ENCODE data around the gene GAD1. TPM values are rescaled to one million over a fixed set of nuclear protein-coding genes. Genes with fewer than 3 reads are reported as not detected.

The GAD1 gene
- total RNA-seq = not detected
- polyA plus RNA-seq = not detected
- 0 to 0.84 (median 0.09) reads per million in 6 experiments for total RNA-seq

DNA sequence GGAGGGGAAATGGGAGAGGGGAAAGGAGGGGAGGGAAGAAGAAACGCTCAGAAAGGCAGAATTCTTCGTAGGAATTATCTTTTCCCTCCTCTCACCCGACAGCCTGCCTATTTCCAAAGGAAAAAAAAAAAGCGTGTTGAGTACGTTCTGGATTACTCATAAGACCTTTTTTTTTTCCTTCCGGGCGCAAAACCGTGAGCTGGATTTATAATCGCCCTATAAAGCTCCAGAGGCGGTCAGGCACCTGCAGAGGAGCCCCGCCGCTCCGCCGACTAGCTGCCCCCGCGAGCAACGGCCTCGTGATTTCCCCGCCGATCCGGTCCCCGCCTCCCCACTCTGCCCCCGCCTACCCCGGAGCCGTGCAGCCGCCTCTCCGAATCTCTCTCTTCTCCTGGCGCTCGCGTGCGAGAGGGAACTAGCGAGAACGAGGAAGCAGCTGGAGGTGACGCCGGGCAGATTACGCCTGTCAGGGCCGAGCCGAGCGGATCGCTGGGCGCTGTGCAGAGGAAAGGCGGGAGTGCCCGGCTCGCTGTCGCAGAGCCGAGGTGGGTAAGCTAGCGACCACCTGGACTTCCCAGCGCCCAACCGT is at the start of gene GAD1:
Gene GAD1, plus strand, starts transcription at position 384 of the 589 bp plus-strand sequence. CDS start 1,705 bp downstream, outside the sequence.
- Mint-ChIP-seq H3K4me1 (peaks cover 26 to 67% (median 66%) of the 10 kb centered on the region in 4 donors), H3K9me3 (no peaks in the 10 kb centered on the region), H3K27ac (no peak within 1 kb of the TSS), H3K36me3 (peaks cover 0 to 2% (median 0%) of the 10 kb centered on the region in 3 donors), H3K4me3 (peak within 1 kb of the TSS; percentile 70 to 85 (median 78)), H3K27me3 (peaks cover 37 to 86% (median 67%) of the 10 kb centered on the region in 5 donors)
- ATAC-seq = peak; percentile 33 to 46
- POLR2A ChIA-PET = no interaction called here
- peak in 5 of 10 donors; percentile 28 to 42 (median 33) for DNase-seq

DNA sequence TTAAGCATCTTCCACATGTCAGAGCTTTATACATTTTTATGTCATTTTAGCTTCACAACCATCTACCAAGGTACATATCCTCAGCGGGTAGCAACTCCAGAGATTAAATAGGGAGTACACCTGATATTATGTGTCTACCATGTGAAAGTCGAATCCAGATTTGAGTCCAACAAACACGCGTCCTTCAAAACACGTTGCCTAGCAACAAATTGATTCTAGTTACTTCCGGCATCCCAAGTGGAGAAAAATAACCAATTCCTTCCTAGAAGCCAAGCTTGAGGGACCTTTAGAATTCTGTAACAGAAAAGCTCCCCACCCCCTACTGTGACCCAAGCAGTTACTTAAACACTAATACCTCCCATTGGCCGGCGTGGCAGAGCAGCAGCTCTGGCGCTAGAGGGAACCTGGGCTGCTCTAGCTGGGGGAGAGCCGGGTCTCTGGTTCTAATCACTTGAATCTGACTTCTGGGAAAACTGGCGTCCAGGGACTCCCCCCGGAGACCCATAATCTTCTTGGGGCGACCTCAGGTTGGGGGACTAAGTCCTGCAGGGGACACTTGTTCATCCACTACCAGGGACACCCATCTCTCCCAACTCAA is 46.6 kb upstream of the GAD1 start, which contains the start of gene ERICH2:
Gene ERICH2, plus strand, starts transcription at position 371 of the 598 bp plus-strand sequence. CDS start 304 bp downstream, outside the sequence.
- ATAC-seq = peak; percentile 56 to 58
- Mint-ChIP-seq H3K9me3 (no peaks in the 10 kb centered on the region), H3K27me3 (peaks cover 0 to 17% (median 4%) of the 10 kb centered on the region in 5 donors), H3K4me1 (peaks cover 1 to 20% (median 16%) of the 10 kb centered on the region in 4 donors), H3K4me3 (peak within 1 kb of the TSS; percentile 80 to 92 (median 86)), H3K27ac (peak within 1 kb of the TSS in 6 of 10 donors; percentile 34 to 87 (median 69)), H3K36me3 (no peaks in the 10 kb centered on the region)
- DNase-seq = peak in 6 of 10 donors; percentile 3 to 65 (median 24)
- POLR2A ChIA-PET = interaction anchor here (0.8 kb wide), 1 partner anchor 262 kb away, joined by 4 read pairs; no protein-coding TSS in a partner anchor

DNA sequence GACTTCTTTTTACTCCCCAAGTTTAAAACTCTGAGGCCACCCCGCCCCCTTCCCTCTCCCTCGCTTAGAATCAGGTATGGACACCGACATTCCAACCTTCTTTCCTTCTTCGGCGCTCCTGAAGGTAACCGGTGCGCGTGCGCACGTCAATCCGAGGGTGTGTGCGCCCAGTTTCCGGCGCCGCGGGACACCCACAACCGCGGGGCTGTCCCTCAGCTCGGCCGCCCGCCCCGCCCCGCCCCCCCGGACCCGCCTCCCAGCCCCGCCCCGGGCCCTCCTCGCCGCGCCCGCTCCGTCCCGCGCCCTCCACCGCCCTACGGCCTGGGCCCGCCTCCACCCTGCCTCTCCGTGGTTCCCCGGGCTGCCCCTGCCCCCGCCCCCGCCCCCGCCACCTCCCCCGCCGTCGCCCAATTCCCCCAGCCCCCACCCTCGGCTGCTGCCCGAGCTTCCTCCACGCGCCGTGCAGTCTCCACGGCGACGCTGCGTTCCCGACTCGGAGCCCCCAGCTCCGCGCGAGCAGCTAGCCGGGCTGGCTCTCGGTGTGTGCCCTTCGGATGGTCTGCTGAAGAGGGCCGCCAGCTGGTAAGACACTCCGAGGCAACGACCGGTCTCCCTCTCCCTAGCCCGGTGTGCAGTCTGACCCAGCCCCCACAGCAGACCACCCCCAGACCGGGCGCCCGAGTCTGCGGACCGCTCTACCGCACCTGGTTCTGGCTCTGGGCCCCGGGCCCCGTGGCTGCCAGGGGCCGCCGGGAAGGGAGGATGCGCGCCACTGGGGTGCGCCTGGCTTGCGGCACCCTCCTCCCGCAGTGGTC is 45.9 kb upstream of the GAD1 start:
- Mint-ChIP-seq H3K27me3 (peaks cover 0 to 19% (median 6%) of the 10 kb centered on the region in 5 donors), H3K4me1 (peaks cover 1 to 20% (median 16%) of the 10 kb centered on the region in 4 donors), H3K27ac (peak overlapping the region in 8 of 10 donors; percentile 34 to 87 (median 66)), H3K36me3 (no peaks in the 10 kb centered on the region), H3K9me3 (no peaks in the 10 kb centered on the region), H3K4me3 (peak overlapping the region; percentile 80 to 92 (median 86))
- POLR2A ChIA-PET = interaction anchor here (0.8 kb wide), 1 partner anchor 263 kb away, joined by 4 read pairs; no protein-coding TSS in a partner anchor
- ATAC-seq (peak; percentile 77 to 85), DNase-seq (peak; percentile 34 to 81 (median 58))

DNA sequence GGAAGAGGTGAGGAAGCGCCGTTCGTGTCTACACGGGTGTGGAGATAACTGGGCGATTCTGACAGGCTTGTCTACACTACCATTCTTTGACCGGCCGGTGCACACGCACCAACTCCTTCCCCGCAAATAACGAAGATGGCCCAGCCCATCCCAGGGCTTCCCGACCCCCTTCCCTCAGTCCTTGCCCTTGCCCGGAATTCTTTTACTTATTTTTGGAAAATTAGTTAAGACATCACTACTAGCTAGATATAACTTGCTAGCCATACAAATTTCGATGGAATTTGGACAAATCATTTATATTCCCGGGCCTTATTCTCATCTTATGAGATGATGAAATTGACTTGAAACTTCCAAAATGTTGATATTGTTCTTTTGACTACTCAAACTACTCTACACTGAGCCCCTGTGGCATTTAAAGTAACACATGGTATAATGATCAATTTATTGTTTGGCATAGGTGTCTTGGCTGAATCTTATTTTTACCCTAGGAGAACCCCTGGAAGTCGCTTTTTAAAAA is 45.2 kb upstream of the GAD1 start:
- H3K27me3 Mint-ChIP-seq = peaks cover 0 to 19% (median 6%) of the 10 kb centered on the region in 5 donors
- DNase-seq = no peak
- H3K9me3 Mint-ChIP-seq = no peaks in the 10 kb centered on the region
- H3K36me3 Mint-ChIP-seq = no peaks in the 10 kb centered on the region
- peak overlapping the region; percentile 71 to 90 (median 84) for H3K4me3 Mint-ChIP-seq
- H3K27ac Mint-ChIP-seq = peak overlapping the region in 8 of 10 donors; percentile 17 to 78 (median 51)
- no peak for ATAC-seq
- POLR2A ChIA-PET = no interaction called here
- H3K4me1 Mint-ChIP-seq = peaks cover 1 to 20% (median 16%) of the 10 kb centered on the region in 4 donors

DNA sequence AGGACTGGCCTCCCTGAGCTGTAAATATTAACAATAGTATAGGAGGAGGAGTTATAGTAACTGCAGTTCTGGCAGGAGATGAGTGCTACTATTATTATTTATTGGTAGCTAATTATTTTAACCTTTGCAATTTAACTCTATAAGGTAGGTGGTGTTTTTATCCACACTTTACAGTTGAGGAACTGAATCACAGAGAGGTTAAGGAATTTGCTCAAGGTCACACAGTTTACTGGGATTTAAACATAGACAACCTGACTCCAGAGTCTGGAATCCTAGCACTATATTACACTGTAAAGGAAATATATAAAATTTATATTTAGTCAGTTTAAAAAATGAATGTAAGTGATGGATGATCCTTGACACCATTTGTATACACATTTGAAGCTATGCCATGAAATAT is 44.4 kb upstream of the GAD1 start:
- DNase-seq = no peak
- no peak for ATAC-seq
- Mint-ChIP-seq H3K36me3 (no peaks in the 10 kb centered on the region), H3K27ac (no peak overlapping the region), H3K4me3 (peak overlapping the region in 8 of 10 donors; percentile 9 to 89 (median 67)), H3K27me3 (peaks cover 0 to 19% (median 6%) of the 10 kb centered on the region in 5 donors), H3K9me3 (no peaks in the 10 kb centered on the region), H3K4me1 (peaks cover 1 to 20% (median 11%) of the 10 kb centered on the region in 4 donors)
- POLR2A ChIA-PET = no interaction called here

DNA sequence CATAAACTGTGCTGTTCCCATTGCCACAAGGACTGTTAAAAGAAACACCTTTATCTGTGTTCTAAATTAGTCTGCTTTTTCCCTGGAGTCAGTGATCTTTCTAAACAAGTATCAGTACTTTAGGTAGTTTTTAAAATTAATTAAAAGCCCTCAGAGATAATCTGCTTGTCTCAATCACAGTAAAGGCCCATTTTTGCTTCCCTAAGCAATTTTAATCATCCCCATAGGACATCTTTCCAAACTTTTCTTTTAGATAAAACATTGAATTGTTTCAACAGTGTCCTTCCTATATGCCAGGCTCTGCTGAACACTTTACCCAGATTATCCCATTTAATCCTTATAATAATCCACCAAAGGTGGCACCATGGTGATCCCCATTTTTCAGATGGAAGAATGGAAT is 42.6 kb upstream of the GAD1 start:
- Mint-ChIP-seq H3K4me3 (no peak overlapping the region), H3K9me3 (no peaks in the 10 kb centered on the region), H3K27me3 (peaks cover 0 to 29% (median 8%) of the 10 kb centered on the region in 5 donors), H3K36me3 (no peaks in the 10 kb centered on the region), H3K4me1 (peaks cover 1 to 20% (median 11%) of the 10 kb centered on the region in 4 donors), H3K27ac (no peak overlapping the region)
- DNase-seq = no peak
- no peak for ATAC-seq
- POLR2A ChIA-PET = no interaction called here

DNA sequence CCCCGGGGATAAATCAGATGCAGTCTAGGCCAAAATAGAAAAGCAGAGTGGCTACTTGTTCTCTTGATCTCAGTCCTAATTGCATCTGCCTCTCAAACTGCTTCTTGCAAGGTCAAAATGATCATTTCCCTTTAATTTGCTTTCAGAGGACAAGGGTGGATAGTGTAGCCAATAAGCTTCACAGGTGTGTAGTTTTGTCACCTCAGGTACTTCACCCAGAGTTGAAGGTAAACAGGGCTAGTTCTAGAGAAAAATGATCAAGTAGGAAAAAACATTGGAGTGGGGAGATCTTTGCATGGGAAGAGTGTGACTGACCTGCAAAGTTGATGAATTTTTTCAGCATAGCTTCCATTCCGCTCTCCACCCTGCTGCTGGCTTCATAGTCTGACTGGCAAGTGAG is 37.8 kb upstream of the GAD1 start:
- peaks cover 0 to 31% (median 10%) of the 10 kb centered on the region in 5 donors for H3K27me3 Mint-ChIP-seq
- POLR2A ChIA-PET = no interaction called here
- no peaks in the 10 kb centered on the region for H3K9me3 Mint-ChIP-seq
- no peak for ATAC-seq
- no peak overlapping the region for H3K4me3 Mint-ChIP-seq
- no peaks in the 10 kb centered on the region for H3K36me3 Mint-ChIP-seq
- DNase-seq = no peak
- no peak overlapping the region for H3K27ac Mint-ChIP-seq
- H3K4me1 Mint-ChIP-seq = no peaks in the 10 kb centered on the region

DNA sequence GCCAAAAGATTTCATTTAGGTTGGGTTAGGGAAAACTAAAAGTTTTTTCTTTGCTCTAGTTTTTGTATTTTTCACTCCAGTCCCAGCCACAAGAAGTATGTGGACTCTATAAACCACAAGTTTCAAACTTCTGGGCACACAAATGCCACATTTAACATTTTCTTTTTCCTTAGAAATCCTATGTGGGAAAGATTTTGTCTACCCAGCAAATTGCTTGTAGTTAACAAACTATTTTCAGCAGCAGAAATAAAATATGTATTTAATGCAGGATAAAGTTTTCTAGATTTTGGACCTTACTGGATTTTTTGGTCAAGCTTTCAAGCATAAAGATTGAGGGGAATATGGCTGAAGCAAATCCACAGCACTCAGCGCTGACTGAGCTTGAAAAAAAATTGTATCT is 37.4 kb upstream of the GAD1 start:
- Mint-ChIP-seq H3K4me3 (no peak overlapping the region), H3K27ac (no peak overlapping the region), H3K4me1 (no peaks in the 10 kb centered on the region), H3K36me3 (no peaks in the 10 kb centered on the region), H3K27me3 (peaks cover 0 to 31% (median 11%) of the 10 kb centered on the region in 5 donors), H3K9me3 (no peaks in the 10 kb centered on the region)
- no peak for DNase-seq
- ATAC-seq = no peak
- POLR2A ChIA-PET = no interaction called here

DNA sequence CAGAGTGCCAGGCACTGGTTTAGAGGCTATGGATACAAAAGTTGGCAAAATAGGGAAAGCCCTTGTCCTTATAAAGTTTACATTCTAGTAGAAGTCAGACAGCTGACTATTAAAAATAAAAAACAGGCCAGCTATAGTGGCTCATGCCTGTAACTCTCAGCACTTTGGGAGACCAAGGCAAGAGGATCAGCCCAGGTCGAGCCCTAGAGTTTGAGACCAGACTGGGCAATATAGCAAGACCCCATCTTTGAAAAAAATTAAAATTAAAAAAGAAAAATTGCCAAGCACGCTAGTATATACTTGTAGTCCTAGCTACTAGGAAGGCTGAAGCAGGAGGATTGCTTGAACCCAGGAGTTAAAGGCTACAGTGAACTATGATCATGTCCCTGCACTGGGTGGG is 34.0 kb upstream of the GAD1 start:
- DNase-seq (no peak), ATAC-seq (no peak)
- Mint-ChIP-seq H3K27me3 (peaks cover 10 to 40% (median 14%) of the 10 kb centered on the region in 5 donors), H3K27ac (no peak overlapping the region), H3K4me1 (no peaks in the 10 kb centered on the region), H3K36me3 (no peaks in the 10 kb centered on the region), H3K4me3 (no peak overlapping the region), H3K9me3 (no peaks in the 10 kb centered on the region)
- POLR2A ChIA-PET = no interaction called here

DNA sequence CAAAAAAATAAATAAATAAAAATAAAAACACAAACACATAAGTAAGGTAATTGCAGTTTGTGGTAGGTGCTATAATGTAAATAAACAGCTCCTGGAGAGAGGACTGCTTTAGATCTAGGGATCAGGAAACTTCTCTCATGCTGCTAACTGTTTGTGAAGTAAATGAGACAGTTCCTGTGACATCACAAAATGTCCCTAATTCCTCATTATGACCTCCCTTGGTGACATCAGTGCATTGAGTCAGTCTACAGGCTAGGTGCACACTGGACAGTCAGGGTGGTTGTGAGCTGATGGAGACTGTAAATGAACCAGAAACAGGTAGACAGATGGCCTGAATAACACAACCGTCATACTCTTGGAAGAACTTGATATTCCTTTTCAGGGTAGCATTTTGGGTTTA is 33.1 kb upstream of the GAD1 start:
- no peak for ATAC-seq
- H3K4me1 Mint-ChIP-seq = no peaks in the 10 kb centered on the region
- no peak overlapping the region for H3K4me3 Mint-ChIP-seq
- DNase-seq = no peak
- POLR2A ChIA-PET = interaction anchor here (0.7 kb wide), 1 partner anchor 408 kb away, joined by 4 read pairs; no protein-coding TSS in a partner anchor
- peaks cover 10 to 43% (median 13%) of the 10 kb centered on the region in 5 donors for H3K27me3 Mint-ChIP-seq
- H3K27ac Mint-ChIP-seq = no peak overlapping the region
- H3K36me3 Mint-ChIP-seq = no peaks in the 10 kb centered on the region
- H3K9me3 Mint-ChIP-seq = no peaks in the 10 kb centered on the region

DNA sequence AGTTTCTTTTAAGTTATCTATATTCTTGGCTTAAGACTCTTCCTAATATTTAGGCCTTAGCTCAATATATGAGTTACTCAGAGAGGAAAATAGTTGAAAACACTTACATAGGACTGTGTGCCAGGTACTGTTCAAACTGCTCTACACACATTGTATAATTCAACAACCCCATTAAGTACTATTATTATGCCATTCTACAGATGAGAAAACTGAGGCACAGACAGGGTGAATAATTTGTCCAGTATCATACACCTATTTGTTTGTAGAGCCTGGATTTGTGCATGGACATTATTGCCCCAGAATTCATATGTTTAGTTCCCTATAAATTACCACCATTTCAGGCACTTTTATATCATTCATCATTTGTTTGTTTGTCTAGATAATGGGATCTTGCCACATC is 17.7 kb upstream of the GAD1 start:
- Mint-ChIP-seq H3K27ac (no peak overlapping the region), H3K36me3 (no peaks in the 10 kb centered on the region), H3K27me3 (peaks cover 13 to 27% (median 20%) of the 10 kb centered on the region in 5 donors), H3K9me3 (no peaks in the 10 kb centered on the region), H3K4me3 (no peak overlapping the region), H3K4me1 (no peaks in the 10 kb centered on the region)
- ATAC-seq = no peak
- DNase-seq = no peak
- POLR2A ChIA-PET = no interaction called here

DNA sequence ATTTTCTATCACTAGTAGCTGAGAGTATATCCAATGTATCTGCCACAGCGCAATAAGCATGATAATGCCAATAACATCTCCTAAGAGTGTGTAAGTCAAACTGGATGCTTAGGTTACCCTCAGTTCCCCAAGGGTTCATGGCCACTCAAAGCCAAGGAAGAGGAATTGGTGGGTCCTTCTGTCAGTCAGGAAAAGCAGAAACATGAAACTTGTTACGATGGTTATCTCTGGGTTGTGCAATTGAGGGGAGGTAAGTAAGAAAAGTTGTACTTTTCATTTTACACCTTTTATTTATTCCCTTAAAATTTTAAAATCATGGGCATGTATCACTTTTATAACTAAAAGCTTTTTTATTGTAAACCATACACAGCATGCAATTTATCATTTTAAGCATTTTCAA is 10.1 kb upstream of the GAD1 start:
- no peaks in the 10 kb centered on the region for H3K36me3 Mint-ChIP-seq
- ATAC-seq (no peak), DNase-seq (no peak)
- H3K4me1 Mint-ChIP-seq = no peaks in the 10 kb centered on the region
- peaks cover 0 to 14% (median 3%) of the 10 kb centered on the region in 5 donors for H3K27me3 Mint-ChIP-seq
- H3K9me3 Mint-ChIP-seq = no peaks in the 10 kb centered on the region
- POLR2A ChIA-PET = no interaction called here
- no peak overlapping the region for H3K4me3 Mint-ChIP-seq
- H3K27ac Mint-ChIP-seq = no peak overlapping the region
